Fibroblast of skin of left quadriceps (primary cell): Measurements from ENCODE around the gene CNPY4.

Experiments used
- DNase-seq, 2 experiments: peaks; one replicate each; pipeline ENCODE4 v3.0.0-alpha.2; 2013; ENCODE audit warnings: low read depth in 2 of 2

Gene CNPY4

GRCh38 chr7:100147278-100147677 is 27.8 kb downstream of the CNPY4 start:
- DNase-seq = no peak

- no peak for DNase-seq
Measured at GRCh38 chr7:100148225-100148558, 28.8 kb downstream of the CNPY4 start.

GRCh38 chr7:100148559-100149328 is 29.3 kb downstream of the CNPY4 start, which contains the start of gene LAMTOR4:
LAMTOR4 (plus strand) TSS chr7:100148918; CDS start chr7:100148973, 55 bp downstream.
- DNase-seq = peak; percentile 96 to 97

- DNase-seq = no peak
Measured at GRCh38 chr7:100152404-100152803, 33.0 kb downstream of the CNPY4 start.

GRCh38 chr7:100152937-100153666 is 33.7 kb downstream of the CNPY4 start:
- no peak for DNase-seq

GRCh38 chr7:100153708-100154535 is 34.5 kb downstream of the CNPY4 start:
- DNase-seq = no peak

GRCh38 chr7:100154651-100155491 is 35.4 kb downstream of the CNPY4 start:
- no peak for DNase-seq

- DNase-seq = no peak
Measured at GRCh38 chr7:100155553-100156317, 36.3 kb downstream of the CNPY4 start.

GRCh38 chr7:100156331-100157068 is 37.1 kb downstream of the CNPY4 start:
- DNase-seq = no peak

- no peak for DNase-seq
Measured at GRCh38 chr7:100157069-100157333, 37.6 kb downstream of the CNPY4 start.

GRCh38 chr7:100157334-100158228 is 38.1 kb downstream of the CNPY4 start:
- no peak for DNase-seq

GRCh38 chr7:100158229-100159098 is 39.0 kb downstream of the CNPY4 start, which contains the start of gene TRAPPC14:
TRAPPC14 (minus strand) TSS chr7:100158723; CDS start chr7:100158499, 224 bp downstream.
- peak; percentile 49 to 57 for DNase-seq

GRCh38 chr7:100159099-100159623 is 39.7 kb downstream of the CNPY4 start:
- DNase-seq = no peak

GRCh38 chr7:100160067-100160466 is 40.6 kb downstream of the CNPY4 start:
- no peak for DNase-seq

GRCh38 chr7:100163006-100163531 is 43.6 kb downstream of the CNPY4 start:
- DNase-seq = no peak

- DNase-seq = no peak
Measured at GRCh38 chr7:100163871-100164270, 44.4 kb downstream of the CNPY4 start.

GRCh38 chr7:100166317-100166940 is 47.0 kb downstream of the CNPY4 start:
- DNase-seq = no peak
